ENCODE data around the gene ELAVL1.

DNA sequence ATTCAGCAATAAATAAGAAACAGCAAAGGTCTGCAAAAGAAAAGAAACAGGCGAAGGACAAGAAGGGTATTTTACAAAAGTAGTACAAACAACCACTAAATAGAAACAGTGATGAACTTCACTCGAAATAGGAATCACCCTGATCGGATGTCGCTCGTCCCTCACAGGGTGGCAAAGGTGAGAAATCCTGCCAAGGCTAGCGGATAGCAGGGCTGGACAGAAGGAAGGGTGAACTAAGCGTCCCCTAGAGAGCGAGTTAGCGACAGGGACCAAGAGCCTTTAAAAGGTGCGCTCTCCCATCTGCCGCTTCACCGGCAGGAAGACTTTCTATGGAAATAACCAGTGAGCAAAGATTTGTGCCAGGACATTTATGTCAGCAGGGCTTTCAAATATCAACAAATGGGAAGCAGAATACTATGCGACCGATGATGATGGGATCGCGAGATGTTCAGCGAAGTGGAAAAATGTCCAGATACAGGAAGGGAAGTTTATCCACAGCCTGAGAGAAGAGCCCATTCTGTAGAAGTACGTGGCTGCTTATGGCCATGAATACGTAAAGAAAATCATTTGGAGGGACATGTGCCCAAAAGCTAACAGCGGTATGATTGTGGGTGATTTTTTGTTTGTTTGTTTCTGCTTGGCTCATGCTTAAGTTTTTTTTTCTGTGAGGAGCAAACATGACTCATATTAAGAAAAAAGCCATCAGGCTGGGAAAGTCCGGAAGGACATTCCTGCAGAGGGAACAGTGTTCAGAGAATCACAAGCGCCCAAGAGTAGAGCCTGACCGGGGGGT is 18.9 kb downstream of the ELAVL1 start:
- no peak for TF ChIP-seq CTCF (conservative IDR thresholded peaks at IDR 0.05; ENCODE audit: low read depth in 2 of 2)
- no peak for TF ChIP-seq CREB1 (CRISPR knock-in tag; IDR thresholded peaks at IDR 0.05; ENCODE audit: low read depth)
- no peak for TF ChIP-seq EZH2 (IDR thresholded peaks at IDR 0.05; ENCODE audit: low read depth, unreplicated experiment)
- TF ChIP-seq POLR2AphosphoS5 (IDR thresholded peaks at IDR 0.05; ENCODE audit: low read depth): no peak
- TF ChIP-seq REST (IDR thresholded peaks at IDR 0.05; ENCODE audit: unreplicated experiment): no peak
